IMR-90 (cell line): ENCODE results near the gene RIPK3. TPM values are rescaled to one million over a fixed set of nuclear protein-coding genes. Genes with fewer than 3 reads are reported as not detected.

Experiments used
- ATAC-seq: fragments of 200-7000 bp; cut with Tn5 transposase; 2 replicates; pipeline ENCODE4 v1.9.1; 2020; ENCODE audit warnings: low read depth, mild to moderate bottlenecking, moderate library complexity
- BruUV-seq: library from RNA; stranded (reverse); fragments of 400-500 nt; replicated peaks from 2 replicates; lab custom pipeline; 2021; lab: Mats Ljungman, UMichigan
- CTCF ChIA-PET: fragments of 300-600 bp; formaldehyde crosslinking; extraction: SDS; loops from one replicate; lab custom pipeline; 2021; ENCODE audit warnings: antibody characterized with exemption; lab: Yijun Ruan, JAX
- POLR2A ChIA-PET: fragments of 300-600 bp; sonication (Branson Sonifier 250); formaldehyde crosslinking; loops from one replicate; lab custom pipeline; 2022; ENCODE audit warnings: antibody characterized with exemption; ENCODE audit not compliant: unreplicated experiment; lab: Charles Lee
- DNase-seq: peaks from one replicate; pipeline ENCODE4 v3.0.0; 2013
- H2AFZ ChIP-seq: replicated peaks from 2 replicates; pipeline ENCODE3; 2013; ENCODE audit warnings: low read length, mild to moderate bottlenecking; ENCODE audit not compliant: poor library complexity
- H2AK5ac ChIP-seq: 2 replicates; pipeline ENCODE4 v1.6.1; 2013; ENCODE audit warnings: low read depth, low read length, inconsistent platforms
- H2AK9ac ChIP-seq: replicated peaks from 2 replicates; pipeline ENCODE3; 2013; ENCODE audit warnings: mild to moderate bottlenecking, low read depth, low read length, moderate library complexity; ENCODE audit not compliant: poor library complexity
- H2BK120ac ChIP-seq: 2 replicates; pipeline ENCODE4 v1.6.1; 2013; ENCODE audit warnings: low read depth, low read length, inconsistent platforms
- H2BK15ac ChIP-seq: 3 replicates; pipeline ENCODE4 v1.6.1; 2013; ENCODE audit warnings: low read depth, low read length, inconsistent platforms
- H2BK20ac ChIP-seq: 2 replicates; pipeline ENCODE4 v1.6.1; 2013; ENCODE audit warnings: low read depth, mild to moderate bottlenecking, inconsistent platforms, low read length, moderate library complexity
- H2BK5ac ChIP-seq: 2 replicates; pipeline ENCODE4 v1.6.1; 2013; ENCODE audit warnings: mild to moderate bottlenecking, low read depth, low read length, inconsistent platforms; ENCODE audit not compliant: poor library complexity, severe bottlenecking
- H3K14ac ChIP-seq: replicated peaks from 2 replicates; pipeline ENCODE4 v1.6.1; 2013; ENCODE audit warnings: low read depth, low read length, inconsistent platforms
- H3K18ac ChIP-seq: 2 replicates; pipeline ENCODE4 v1.6.1; 2013; ENCODE audit warnings: low read depth, low read length, control low read depth
- H3K23ac ChIP-seq: 2 replicates; pipeline ENCODE4 v1.6.1; 2013; ENCODE audit warnings: low read depth, low read length, inconsistent platforms
- H3K27ac ChIP-seq: 2 replicates; pipeline ENCODE4 v1.5.1; 2013; ENCODE audit warnings: mild to moderate bottlenecking, control low read depth, low read length; ENCODE audit not compliant: insufficient read depth
- H3K27me3 ChIP-seq: 2 replicates; pipeline ENCODE4 v1.6.1; 2013; ENCODE audit warnings: low read length; ENCODE audit not compliant: control insufficient read depth, insufficient read depth
- H3K36me3 ChIP-seq: 2 replicates; pipeline ENCODE4 v1.6.1; 2013; ENCODE audit warnings: low read length, mixed read lengths; ENCODE audit not compliant: control insufficient read depth, insufficient read depth
- H3K4ac ChIP-seq: 2 replicates; pipeline ENCODE4 v1.6.1; 2013; ENCODE audit warnings: low read depth, low read length, inconsistent platforms
- H3K4me1 ChIP-seq: 2 replicates; pipeline ENCODE4 v1.6.1; 2013; ENCODE audit warnings: low read length, mixed read lengths; ENCODE audit not compliant: control insufficient read depth, insufficient read depth
- H3K4me2 ChIP-seq: 2 replicates; pipeline ENCODE4 v1.6.1; 2013; ENCODE audit warnings: low read depth, mild to moderate bottlenecking, control low read depth, low read length, moderate library complexity
- H3K4me3 ChIP-seq: 2 replicates; pipeline ENCODE4 v1.5.1; 2013; ENCODE audit warnings: low read depth, mild to moderate bottlenecking, control low read depth, low read length, moderate library complexity; ENCODE audit not compliant: insufficient read depth
- H3K56ac ChIP-seq: 2 replicates; pipeline ENCODE4 v1.6.1; 2013; ENCODE audit warnings: low read length, inconsistent platforms; ENCODE audit not compliant: insufficient read depth; ENCODE audit errors: extremely low read depth
- H3K79me1 ChIP-seq, 2 experiments: 2 replicates each; pipeline ENCODE4 v1.6.1; 2013; ENCODE audit warnings: low read length in 2 of 2, inconsistent platforms in 1 of 2, low read depth in 1 of 2
- H3K9ac ChIP-seq: 2 replicates; pipeline ENCODE4 v1.6.1; 2013; ENCODE audit warnings: low read depth, low read length, control low read depth
- H3K9me1 ChIP-seq: 2 replicates; pipeline ENCODE4 v1.6.1; 2013; ENCODE audit warnings: low read length, inconsistent platforms; ENCODE audit not compliant: insufficient read depth
- H3K9me3 ChIP-seq: 2 replicates; pipeline ENCODE4 v1.6.1; 2013; ENCODE audit warnings: low read length; ENCODE audit not compliant: control insufficient read depth, insufficient read depth
- H4K20me1 ChIP-seq: 2 replicates; pipeline ENCODE4 v1.6.1; 2013; ENCODE audit warnings: low read length, inconsistent platforms; ENCODE audit not compliant: insufficient read depth
- H4K5ac ChIP-seq: 2 replicates; pipeline ENCODE4 v1.6.1; 2013; ENCODE audit warnings: mild to moderate bottlenecking, low read depth, low read length, control low read depth
- H4K8ac ChIP-seq, 2 experiments: 2 replicates each; pipeline ENCODE4 v1.6.1; 2013; ENCODE audit warnings: low read depth in 2 of 2, low read length in 2 of 2, control low read depth in 1 of 2, inconsistent platforms in 1 of 2
- H4K91ac ChIP-seq: 2 replicates; pipeline ENCODE4 v1.6.1; 2013; ENCODE audit warnings: low read depth, low read length, inconsistent platforms; ENCODE audit not compliant: insufficient read depth
- CEBPB ChIP-seq: IDR thresholded peaks from 2 replicates; pipeline ENCODE4 v1.6.1; 2012; ENCODE audit warnings: low read depth, low read length, improper control_type of control experiment
- CHD1 ChIP-seq: IDR thresholded peaks from 2 replicates; pipeline ENCODE4 v1.6.1; 2012; ENCODE audit warnings: low read depth, low read length, improper control_type of control experiment
- ELK1 ChIP-seq: fragments of 150-350 bp; IDR thresholded peaks from 2 replicates; pipeline ENCODE4 v1.6.1; 2016; ENCODE audit warnings: low read depth, mild to moderate bottlenecking, low read length, moderate library complexity, borderline replicate concordance
- FOS ChIP-seq: fragments of 150-350 bp; IDR thresholded peaks from 2 replicates; pipeline ENCODE4 v1.6.1; 2016; ENCODE audit warnings: low read depth, low read length
- MXI1 ChIP-seq: IDR thresholded peaks from 2 replicates; pipeline ENCODE4 v1.6.1; 2012; ENCODE audit warnings: low read depth, mild to moderate bottlenecking, low read length, moderate library complexity, borderline replicate concordance
- NFE2L2 ChIP-seq: fragments of 150-350 bp; IDR thresholded peaks from 2 replicates; pipeline ENCODE4 v1.6.1; 2016; ENCODE audit warnings: low read depth, mild to moderate bottlenecking, low read length
- RAD21 ChIP-seq: IDR thresholded peaks from 2 replicates; pipeline ENCODE4 v1.6.1; 2012; ENCODE audit warnings: low read length, improper control_type of control experiment
- RCOR1 ChIP-seq: IDR thresholded peaks from 2 replicates; pipeline ENCODE4 v1.6.1; 2012; ENCODE audit warnings: mild to moderate bottlenecking, low read length, improper control_type of control experiment; ENCODE audit not compliant: insufficient replicate concordance
- RFX5 ChIP-seq: IDR thresholded peaks from 2 replicates; pipeline ENCODE4 v1.8.0; 2012; ENCODE audit warnings: low read depth, mild to moderate bottlenecking, low read length, moderate library complexity
- SMC3 ChIP-seq: fragments of 150-350 bp; IDR thresholded peaks from 2 replicates; pipeline ENCODE4 v1.6.1; 2016; ENCODE audit warnings: low read depth, mild to moderate bottlenecking, antibody characterized with exemption, low read length, moderate library complexity
- WGBS, 2 experiments: methylation state at CpG; one replicate each; pipeline versions ENCODE4 v1.1.5 to v1.1.7; 2013; ENCODE audit warnings: missing lambda C conversion rate in 2 of 2; ENCODE audit not compliant: insufficient read length in 1 of 2; ENCODE audit errors: extremely low coverage in 2 of 2; 5-methylcytosine and 5-hydroxymethylcytosine counted together
- dilution Hi-C: fragments of 300-500 bp; cut with HindIII; formaldehyde crosslinking; loops from one replicate; pipeline ENCODE4 v1.14.3; 2018; ENCODE audit warnings: low sequenced_read_pairs; ENCODE audit not compliant: unreplicated experiment
- in situ Hi-C: fragments of 300-500 bp; cut with MboI; formaldehyde crosslinking; loops from 3 replicates; pipeline ENCODE4 v1.14.3; 2019; ENCODE audit warnings: low sequenced_read_pairs, inconsistent platforms, mixed read lengths
- intact Hi-C: fragments of 100-400 bp; cut with micrococcal nuclease; formaldehyde crosslinking; loops from 2 replicates; pipeline ENCODE4 v1.10.0; 2022
- polyA plus RNA-seq, 3 experiments: library from polyadenylated mRNA; depleted of rRNA; stranded (reverse); fragments of >200 nt; gene quantifications; 2 replicates each; pipeline ENCODE4 v1.2.3, GENCODE V29; 2012; ENCODE audit warnings: low replicate concordance in 1 of 3
- total RNA-seq: library from RNA; depleted of rRNA; stranded (reverse); fragments of >200 nt; gene quantifications from 2 replicates; pipeline ENCODE4 v1.2.3, GENCODE V29; 2012

Gene RIPK3
- total and polyA plus RNA-seq, 2 of the 4 experiments (the other 2 are of a cell fraction): 0.09 TPM; not detected in 1

GRCh38 chr14:24360281-24360680, 20.5 kb upstream of the RIPK3 start:
- no TSS peak for BruUV-seq
- Histone ChIP-seq H3K27me3 (no peaks in the 10 kb centered on the region; the same call in 1 of the 2 replicates), H3K23ac (no peak overlapping the region), H3K79me1 (no peaks in the 10 kb centered on the region), H3K4me2 (no peak overlapping the region), H3K9ac (no peak overlapping the region), H4K8ac (no peak overlapping the region), H3K4me1 (peaks cover 5% of the 10 kb centered on the region; the same call in 1 of the 2 replicates), H3K27ac (no peak overlapping the region), H4K5ac (no peak overlapping the region), H3K18ac (no peak overlapping the region), H4K91ac (no peak overlapping the region), H2BK20ac (no peak overlapping the region), H2BK120ac (no peak overlapping the region), H3K56ac (no peak overlapping the region), H2AK9ac (no peak overlapping the region), H2AK5ac (no peak overlapping the region), H3K4ac (no peak overlapping the region), H2BK15ac (no peak overlapping the region), H2AFZ (no peak overlapping the region), H3K9me3 (no peaks in the 10 kb centered on the region), H3K14ac (no peak overlapping the region), H3K36me3 (no peaks in the 10 kb centered on the region), H3K4me3 (no peak overlapping the region), H2BK5ac (no peak overlapping the region), H4K20me1 (no peaks in the 10 kb centered on the region), H3K9me1 (peaks cover 6% of the 10 kb centered on the region; the same call in 1 of the 2 replicates)
- intact Hi-C loops (no loop called here), in situ Hi-C loops (loop anchor here (10.0 kb wide), 1 partner anchor 75 kb away; no protein-coding TSS in a partner anchor), dilution Hi-C loops (no loop called here)
- CTCF ChIA-PET: no interaction called here
- TF ChIP-seq SMC3: no peak
- TF ChIP-seq RAD21: no peak
- TF ChIP-seq CHD1: no peak
- no peak for TF ChIP-seq MXI1
- no peak for TF ChIP-seq CEBPB
- TF ChIP-seq FOS: no peak
- TF ChIP-seq ELK1: no peak
- TF ChIP-seq NFE2L2: no peak
- TF ChIP-seq RFX5: no peak
- no peak for TF ChIP-seq RCOR1
- POLR2A ChIA-PET: no interaction called here
- DNase-seq (no peak), ATAC-seq (no peak)
- WGBS, 2 experiments: no CpG with 5 or more reads among the region's 3 CpGs
